A673 (cell line): ENCODE measurements around the gene UBE2E3. TPM values are rescaled to one million over a fixed set of nuclear protein-coding genes. Genes with fewer than 3 reads are reported as not detected.

ENCODE experiments used
- BruUV-seq: library from RNA; stranded (reverse); fragments of 400-500 nt; replicated peaks from 2 replicates; lab custom pipeline; 2021; lab: Mats Ljungman, UMichigan
- CTCF ChIA-PET: fragments of 300-600 bp; sonication (Branson Sonifier 250); formaldehyde crosslinking; loops from one replicate; lab custom pipeline; 2022; ENCODE audit warnings: antibody characterized with exemption; lab: Charles Lee
- POLR2A ChIA-PET: fragments of 300-600 bp; sonication (Branson Sonifier 250); formaldehyde crosslinking; loops from one replicate; lab custom pipeline; 2022; ENCODE audit warnings: antibody characterized with exemption; ENCODE audit not compliant: low non-redundant PET; lab: Charles Lee
- DNase-seq: peaks from one replicate; pipeline ENCODE4 v3.0.0-alpha.2; 2015; ENCODE audit warnings: low spot score
- H3K27ac ChIP-seq: fragments of 200-600 bp; sonication (generic); 2 replicates; pipeline ENCODE4 v1.5.1; 2016; ENCODE audit warnings: mixed run types, low read depth, mild to moderate bottlenecking, mixed read lengths, antibody characterized with exemption, low read length; ENCODE audit not compliant: poor library complexity, severe bottlenecking
- H3K27me3 ChIP-seq: fragments of 200-600 bp; sonication (generic); replicated peaks from 2 replicates; pipeline ENCODE4 v1.6.1; 2017; ENCODE audit warnings: mixed run types, low read depth, mild to moderate bottlenecking, mixed read lengths, antibody characterized with exemption, low read length; ENCODE audit not compliant: insufficient read depth, poor library complexity
- H3K36me3 ChIP-seq: fragments of 200-600 bp; sonication (generic); 2 replicates; pipeline ENCODE4 v1.6.1; 2016; ENCODE audit warnings: mixed run types, mild to moderate bottlenecking, mixed read lengths, antibody characterized with exemption, low read length; ENCODE audit not compliant: insufficient read depth, poor library complexity, severe bottlenecking
- H3K4me1 ChIP-seq: fragments of 200-600 bp; sonication (generic); 2 replicates; pipeline ENCODE4 v1.6.1; 2017; ENCODE audit warnings: mixed run types, mild to moderate bottlenecking, mixed read lengths, antibody characterized with exemption, low read length; ENCODE audit not compliant: insufficient read depth, poor library complexity, severe bottlenecking
- H3K4me3 ChIP-seq: fragments of 200-600 bp; sonication (generic); 2 replicates; pipeline ENCODE4 v1.5.1; 2016; ENCODE audit warnings: low read depth, mixed run types, mild to moderate bottlenecking, mixed read lengths, low read length; ENCODE audit not compliant: poor library complexity, severe bottlenecking
- H3K9me3 ChIP-seq: fragments of 200-600 bp; sonication (generic); 2 replicates; pipeline ENCODE4 v1.6.1; 2016; ENCODE audit warnings: mixed run types, low read depth, mild to moderate bottlenecking, mixed read lengths, antibody characterized with exemption, low read length; ENCODE audit not compliant: poor library complexity, severe bottlenecking
- EZH2 ChIP-seq: fragments of 200-600 bp; sonication (generic); IDR thresholded peaks from 2 replicates; pipeline ENCODE4 v1.6.1; 2017; ENCODE audit warnings: borderline replicate concordance, low read depth, mild to moderate bottlenecking, mixed read lengths, antibody characterized with exemption, low read length; ENCODE audit not compliant: poor library complexity, severe bottlenecking
- intact Hi-C: fragments of 100-400 bp; cut with micrococcal nuclease; formaldehyde crosslinking; loops from one replicate; pipeline ENCODE4 v1.10.0; 2022; ENCODE audit not compliant: unreplicated experiment
- total RNA-seq: library from RNA; stranded (reverse); gene quantifications from 2 replicates; pipeline ENCODE4 v1.2.3, GENCODE V29; 2021
- TF ChIP-seq, protein P1 (sequence below): fragments of 300-800, 200-600 bp; sonication (generic); conservative IDR thresholded peaks from 2 replicates; pipeline ENCODE4 v1.5.1; 2017; ENCODE audit warnings: low read depth, mild to moderate bottlenecking, antibody characterized with exemption, low read length, moderate library complexity, mixed read lengths

The UBE2E3 gene
- total RNA-seq, 1 experiment from 2014 or later: 103 TPM

DNA sequence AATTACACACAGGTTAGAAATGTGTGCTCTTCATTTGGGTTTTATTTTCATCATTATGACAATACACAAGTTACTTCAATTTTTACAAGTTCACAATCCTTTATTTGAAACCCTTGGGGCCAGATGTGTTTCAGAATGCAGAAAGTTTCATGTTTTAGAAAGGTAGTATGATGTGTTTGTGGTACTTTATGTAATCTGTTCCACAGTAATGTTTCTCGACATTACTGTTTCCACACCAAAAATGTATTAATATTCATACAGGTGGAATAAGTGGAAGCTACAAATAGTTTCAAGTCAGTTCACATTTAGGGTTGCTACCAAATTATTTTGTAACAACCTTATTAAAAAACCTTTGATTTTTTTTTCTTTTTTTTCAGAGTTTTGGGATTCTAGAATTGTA lies 10.4 kb downstream of the UBE2E3 start:
- Histone ChIP-seq H3K4me3 (no peak overlapping the region), H3K4me1 (peaks cover 25% of the 10 kb centered on the region), H3K27me3 (no peaks in the 10 kb centered on the region), H3K36me3 (no peaks in the 10 kb centered on the region), H3K27ac (no peak overlapping the region), H3K9me3 (no peaks in the 10 kb centered on the region)
- TF ChIP-seq, protein P1, sequence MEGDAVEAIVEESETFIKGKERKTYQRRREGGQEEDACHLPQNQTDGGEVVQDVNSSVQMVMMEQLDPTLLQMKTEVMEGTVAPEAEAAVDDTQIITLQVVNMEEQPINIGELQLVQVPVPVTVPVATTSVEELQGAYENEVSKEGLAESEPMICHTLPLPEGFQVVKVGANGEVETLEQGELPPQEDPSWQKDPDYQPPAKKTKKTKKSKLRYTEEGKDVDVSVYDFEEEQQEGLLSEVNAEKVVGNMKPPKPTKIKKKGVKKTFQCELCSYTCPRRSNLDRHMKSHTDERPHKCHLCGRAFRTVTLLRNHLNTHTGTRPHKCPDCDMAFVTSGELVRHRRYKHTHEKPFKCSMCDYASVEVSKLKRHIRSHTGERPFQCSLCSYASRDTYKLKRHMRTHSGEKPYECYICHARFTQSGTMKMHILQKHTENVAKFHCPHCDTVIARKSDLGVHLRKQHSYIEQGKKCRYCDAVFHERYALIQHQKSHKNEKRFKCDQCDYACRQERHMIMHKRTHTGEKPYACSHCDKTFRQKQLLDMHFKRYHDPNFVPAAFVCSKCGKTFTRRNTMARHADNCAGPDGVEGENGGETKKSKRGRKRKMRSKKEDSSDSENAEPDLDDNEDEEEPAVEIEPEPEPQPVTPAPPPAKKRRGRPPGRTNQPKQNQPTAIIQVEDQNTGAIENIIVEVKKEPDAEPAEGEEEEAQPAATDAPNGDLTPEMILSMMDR: no peak
- TF ChIP-seq EZH2: no peak
- ChIA-PET POLR2A (no interaction called here), CTCF (no interaction called here)
- BruUV-seq: no TSS peak
- no peak for DNase-seq
- intact Hi-C loops: no loop called here

DNA sequence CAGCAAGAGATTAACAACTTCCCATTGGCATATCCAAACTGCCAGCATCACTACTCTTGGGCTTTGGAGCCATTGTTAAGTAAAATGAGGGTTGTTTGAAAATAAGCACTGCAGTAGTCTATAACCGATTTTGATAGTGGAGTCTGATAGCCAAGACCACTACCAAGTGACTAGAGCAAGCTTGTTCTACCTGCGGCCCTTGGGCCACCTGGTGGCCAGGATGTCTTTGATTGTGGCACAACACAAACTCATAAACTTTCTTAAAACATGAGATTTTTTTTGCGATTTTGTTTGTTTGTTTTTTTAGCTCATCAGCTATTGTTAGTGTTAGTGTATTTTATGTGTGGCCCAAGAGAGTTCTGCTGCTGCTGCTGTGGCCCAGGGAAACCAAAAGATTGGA lies 11.0 kb downstream of the UBE2E3 start:
- POLR2A ChIA-PET: interaction anchor here (0.7 kb wide), 1 partner anchor 404 kb away, joined by 3 read pairs; no protein-coding TSS in a partner anchor

DNA sequence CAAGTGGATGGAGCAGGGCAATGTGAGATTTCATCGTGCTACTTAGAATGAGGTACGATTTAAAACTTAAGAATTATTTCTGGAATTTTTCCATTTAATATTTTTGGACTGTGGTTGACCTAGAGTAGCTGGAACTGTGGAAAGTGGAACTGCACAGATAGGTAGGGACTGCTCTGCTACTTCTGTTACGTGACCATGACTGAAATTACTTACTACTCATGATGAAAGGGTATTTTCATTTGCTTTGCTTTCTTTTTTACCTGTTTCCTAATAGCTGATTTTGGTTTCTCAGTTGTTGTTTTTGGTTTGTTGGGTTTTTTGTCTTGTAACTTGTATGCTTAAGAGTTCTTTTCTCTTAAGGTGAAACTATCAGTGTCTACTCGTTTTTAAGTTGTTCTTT lies 11.4 kb downstream of the UBE2E3 start:
- no TSS peak for BruUV-seq
- no peak overlapping the region for H3K4me3 ChIP-seq
- ChIA-PET POLR2A (interaction anchor here (0.7 kb wide), 1 partner anchor 404 kb away, joined by 3 read pairs; no protein-coding TSS in a partner anchor), CTCF (no interaction called here)
- no peak for DNase-seq
- intact Hi-C loops: no loop called here
- H3K27me3 ChIP-seq: no peaks in the 10 kb centered on the region
- H3K4me1 ChIP-seq: peaks cover 18% of the 10 kb centered on the region
- TF ChIP-seq, protein P1: no peak
- TF ChIP-seq EZH2: no peak
- no peaks in the 10 kb centered on the region for H3K36me3 ChIP-seq
- H3K9me3 ChIP-seq: no peaks in the 10 kb centered on the region
- H3K27ac ChIP-seq: no peak overlapping the region

More for the DNA sequence above, 11.0 kb downstream of the UBE2E3 start:
- Histone ChIP-seq H3K4me1 (peaks cover 20% of the 10 kb centered on the region), H3K4me3 (no peak overlapping the region), H3K36me3 (no peaks in the 10 kb centered on the region), H3K27me3 (no peaks in the 10 kb centered on the region), H3K9me3 (no peaks in the 10 kb centered on the region), H3K27ac (no peak overlapping the region)
- TF ChIP-seq EZH2: no peak
- TF ChIP-seq, protein P1: 0 out of 2 replicates have a peak, but pooled peaks have one; percentile 18
- no peak for DNase-seq
- no TSS peak for BruUV-seq
- CTCF ChIA-PET: no interaction called here
- intact Hi-C loops: no loop called here
